Keratinocyte (primary cell): Measurements from ENCODE around the gene MYDGF.

Experiments
- EZH2 ChIP-seq: IDR thresholded peaks from one replicate; pipeline ENCODE4 v1.6.1; 2012; ENCODE audit warnings: inconsistent platforms, mild to moderate bottlenecking, low read length, moderate library complexity
- TF ChIP-seq, protein P1 (sequence below), 3 experiments: IDR thresholded peaks in 1 of 3; conservative IDR thresholded peaks in 1 of 3; optimal IDR thresholded peaks in 1 of 3; 2 replicates in 2 of 3; 3 replicates in 1 of 3; pipeline versions ENCODE3 to v1.5.1; 2011; ENCODE audit warnings: low read length in 3 of 3, mild to moderate bottlenecking in 3 of 3, moderate library complexity in 2 of 3, control low read depth in 1 of 3, inconsistent platforms in 1 of 3; ENCODE audit not compliant: insufficient read depth in 2 of 3; ENCODE audit errors: extremely low read depth in 1 of 3

GRCh38 chr19:4678881-4679790, 9.0 kb upstream of the MYDGF start:
- TF ChIP-seq, protein P1, sequence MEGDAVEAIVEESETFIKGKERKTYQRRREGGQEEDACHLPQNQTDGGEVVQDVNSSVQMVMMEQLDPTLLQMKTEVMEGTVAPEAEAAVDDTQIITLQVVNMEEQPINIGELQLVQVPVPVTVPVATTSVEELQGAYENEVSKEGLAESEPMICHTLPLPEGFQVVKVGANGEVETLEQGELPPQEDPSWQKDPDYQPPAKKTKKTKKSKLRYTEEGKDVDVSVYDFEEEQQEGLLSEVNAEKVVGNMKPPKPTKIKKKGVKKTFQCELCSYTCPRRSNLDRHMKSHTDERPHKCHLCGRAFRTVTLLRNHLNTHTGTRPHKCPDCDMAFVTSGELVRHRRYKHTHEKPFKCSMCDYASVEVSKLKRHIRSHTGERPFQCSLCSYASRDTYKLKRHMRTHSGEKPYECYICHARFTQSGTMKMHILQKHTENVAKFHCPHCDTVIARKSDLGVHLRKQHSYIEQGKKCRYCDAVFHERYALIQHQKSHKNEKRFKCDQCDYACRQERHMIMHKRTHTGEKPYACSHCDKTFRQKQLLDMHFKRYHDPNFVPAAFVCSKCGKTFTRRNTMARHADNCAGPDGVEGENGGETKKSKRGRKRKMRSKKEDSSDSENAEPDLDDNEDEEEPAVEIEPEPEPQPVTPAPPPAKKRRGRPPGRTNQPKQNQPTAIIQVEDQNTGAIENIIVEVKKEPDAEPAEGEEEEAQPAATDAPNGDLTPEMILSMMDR (optimal IDR thresholded peaks at IDR 0.05 in 1 of 3, IDR thresholded peaks at IDR 0.05 in 1 of 3, conservative IDR thresholded peaks at IDR 0.05 in 1 of 3; ENCODE audit: extremely low read depth in 1 of 3, insufficient read depth in 2 of 3, low read length in 3 of 3) = no peak
- no peak for TF ChIP-seq EZH2
